Keratinocyte (primary cell): ENCODE results near the gene LARP4. TPM values are rescaled to one million over a fixed set of nuclear protein-coding genes. Genes with fewer than 3 reads are reported as not detected.

ENCODE experiments used
- DNase-seq: peaks from one replicate; pipeline ENCODE4 v3.0.0-alpha.2; 2011; ENCODE audit warnings: low read depth, missing footprints, low spot score
- FAIRE-seq: peaks from 2 replicates; lab custom pipeline; 2011; peaks lifted over from hg19 to GRCh38; lab: Jason Lieb, UNC
- H2AFZ ChIP-seq: 2 replicates; pipeline ENCODE4 v1.6.0; 2012; ENCODE audit warnings: low read length, control low read depth, inconsistent platforms; ENCODE audit not compliant: control insufficient read depth
- H3K27ac ChIP-seq: 2 replicates; pipeline ENCODE4 v1.5.1; 2011; ENCODE audit warnings: low read length; ENCODE audit not compliant: control insufficient read depth, insufficient read depth
- H3K27me3 ChIP-seq: 3 replicates; pipeline ENCODE4 v1.6.0; 2011; ENCODE audit warnings: low read length; ENCODE audit not compliant: control insufficient read depth, insufficient read depth; ENCODE audit errors: extremely low read depth
- H3K36me3 ChIP-seq, 2 experiments: 2 replicates in 1 of 2; 3 replicates in 1 of 2; pipeline ENCODE4 v1.5.1; 2011; ENCODE audit warnings: low read length in 2 of 2, mild to moderate bottlenecking in 1 of 2; ENCODE audit not compliant: control insufficient read depth in 2 of 2, insufficient read depth in 2 of 2; ENCODE audit errors: extremely low read depth in 1 of 2
- H3K4me1 ChIP-seq: 3 replicates; pipeline ENCODE4 v1.5.1; 2011; ENCODE audit warnings: low read length; ENCODE audit not compliant: control insufficient read depth, insufficient read depth; ENCODE audit errors: extremely low read depth
- H3K4me2 ChIP-seq: 3 replicates; pipeline ENCODE4 v1.6.0; 2011; ENCODE audit warnings: low read depth, low read length; ENCODE audit not compliant: control insufficient read depth, insufficient read depth; ENCODE audit errors: extremely low read depth
- H3K4me3 ChIP-seq, 3 experiments: fragments of 200-600 bp in 1 of 3; sonication (generic) in 1 of 3; 2 replicates in 2 of 3; 3 replicates in 1 of 3; pipeline ENCODE4 v1.5.1; 2011 to 2016; ENCODE audit warnings: low read length in 3 of 3, mild to moderate bottlenecking in 3 of 3, control low read depth in 2 of 3, inconsistent platforms in 1 of 3, low read depth in 1 of 3, mixed read lengths in 1 of 3, mixed run types in 1 of 3, moderate library complexity in 1 of 3; ENCODE audit not compliant: control insufficient read depth in 2 of 3, insufficient read depth in 2 of 3; ENCODE audit errors: extremely low read depth in 1 of 3
- H3K79me2 ChIP-seq: 2 replicates; pipeline ENCODE4 v1.6.0; 2012; ENCODE audit warnings: low read length; ENCODE audit not compliant: control insufficient read depth, insufficient read depth
- H3K9ac ChIP-seq: 3 replicates; pipeline ENCODE4 v1.6.0; 2011; ENCODE audit warnings: low read length; ENCODE audit not compliant: control insufficient read depth, insufficient read depth; ENCODE audit errors: extremely low read depth
- H3K9me1 ChIP-seq: 3 replicates; pipeline ENCODE4 v1.6.0; 2011; ENCODE audit warnings: low read length; ENCODE audit not compliant: control insufficient read depth, insufficient read depth; ENCODE audit errors: extremely low read depth
- H3K9me3 ChIP-seq: 2 replicates; pipeline ENCODE4 v1.5.1; 2012; ENCODE audit warnings: low read depth, low read length; ENCODE audit not compliant: control insufficient read depth
- H4K20me1 ChIP-seq: 3 replicates; pipeline ENCODE4 v1.6.0; 2011; ENCODE audit warnings: low read length; ENCODE audit not compliant: control insufficient read depth, insufficient read depth; ENCODE audit errors: extremely low read depth
- EZH2 ChIP-seq: IDR thresholded peaks from one replicate; pipeline ENCODE4 v1.6.1; 2012; ENCODE audit warnings: inconsistent platforms, mild to moderate bottlenecking, low read length, moderate library complexity
- dilution Hi-C: fragments of 300-500 bp; cut with MboI; formaldehyde crosslinking; loops from one replicate; pipeline ENCODE4 v1.7.0; 2020; ENCODE audit warnings: low sequenced_read_pairs; ENCODE audit not compliant: extremely low pct_ligation_motif_present
- polyA plus RNA-seq, 5 experiments: library from polyadenylated mRNA; depleted of rRNA in 3 of 5; stranded (reverse) in 3 of 5; stranded (forward) in 1 of 5; unstranded in 1 of 5; fragments of >200 nt; gene quantifications; 1 replicate in 1 of 5; 2 replicates in 3 of 5; 3 replicates in 1 of 5; pipeline versions ENCODE4 v1.2.1 to v1.2.3, GENCODE V29; 2011 to 2012; ENCODE audit warnings: missing spikeins in 2 of 5, low read depth in 1 of 5, low replicate concordance in 1 of 5
- TF ChIP-seq, protein P1 (sequence below), 3 experiments: IDR thresholded peaks in 1 of 3; conservative IDR thresholded peaks in 1 of 3; optimal IDR thresholded peaks in 1 of 3; 2 replicates in 2 of 3; 3 replicates in 1 of 3; pipeline versions ENCODE3 to v1.5.1; 2011; ENCODE audit warnings: low read length in 3 of 3, mild to moderate bottlenecking in 3 of 3, moderate library complexity in 2 of 3, control low read depth in 1 of 3, inconsistent platforms in 1 of 3; ENCODE audit not compliant: insufficient read depth in 2 of 3; ENCODE audit errors: extremely low read depth in 1 of 3

The LARP4 gene
- polyA plus RNA-seq, 1 donor (not counting 4 experiments of a cell fraction or from before 2014, with no cell fraction given): 33.2 TPM

DNA sequence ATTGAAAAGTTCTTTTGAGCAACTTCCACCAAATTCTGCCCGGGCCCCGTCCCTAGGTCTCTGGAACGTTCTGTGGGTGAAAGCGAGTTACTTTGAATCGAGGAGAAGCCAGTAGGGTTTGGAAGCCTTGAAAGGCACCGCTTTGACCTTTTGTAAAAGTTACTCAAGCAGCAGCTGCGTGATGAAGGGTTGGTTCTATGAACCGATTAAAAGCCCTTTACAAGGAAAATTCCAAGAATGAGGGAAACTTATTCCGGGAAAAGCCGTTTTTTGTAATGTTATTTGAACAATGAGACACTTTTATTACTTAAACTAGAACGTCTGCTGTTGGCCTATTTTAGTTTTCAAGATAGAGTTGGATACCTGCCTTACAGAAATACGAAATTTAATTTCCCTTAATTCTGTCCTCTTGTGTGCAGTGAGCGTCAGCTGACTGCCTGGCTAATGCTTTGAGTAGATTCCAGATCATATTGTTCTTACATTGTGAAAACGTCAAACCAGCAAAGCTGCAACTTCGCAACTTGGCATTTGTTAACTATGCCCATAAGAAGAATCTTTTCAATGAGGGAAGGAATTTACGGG, 906 bp downstream of the LARP4 start:
- no peaks in the 10 kb centered on the region for H3K9me3 ChIP-seq
- peaks cover 59% of the 10 kb centered on the region for H3K79me2 ChIP-seq
- no peaks in the 10 kb centered on the region for H3K36me3 ChIP-seq
- peaks cover 5% of the 10 kb centered on the region for H3K4me1 ChIP-seq
- peak overlapping the region; percentile 93 to 95 (median 93) for H3K4me3 ChIP-seq
- peaks cover 3% of the 10 kb centered on the region for H4K20me1 ChIP-seq
- DNase-seq: no peak
- peak overlapping the region; percentile 90 for H3K4me2 ChIP-seq
- no peaks in the 10 kb centered on the region for H3K27me3 ChIP-seq
- peak overlapping the region; percentile 81 for H3K9ac ChIP-seq
- H2AFZ ChIP-seq: no peak overlapping the region
- dilution Hi-C loops: no loop called here
- H3K9me1 ChIP-seq: no peaks in the 10 kb centered on the region
- peak overlapping the region; percentile 90 for H3K27ac ChIP-seq
- TF ChIP-seq, protein P1, sequence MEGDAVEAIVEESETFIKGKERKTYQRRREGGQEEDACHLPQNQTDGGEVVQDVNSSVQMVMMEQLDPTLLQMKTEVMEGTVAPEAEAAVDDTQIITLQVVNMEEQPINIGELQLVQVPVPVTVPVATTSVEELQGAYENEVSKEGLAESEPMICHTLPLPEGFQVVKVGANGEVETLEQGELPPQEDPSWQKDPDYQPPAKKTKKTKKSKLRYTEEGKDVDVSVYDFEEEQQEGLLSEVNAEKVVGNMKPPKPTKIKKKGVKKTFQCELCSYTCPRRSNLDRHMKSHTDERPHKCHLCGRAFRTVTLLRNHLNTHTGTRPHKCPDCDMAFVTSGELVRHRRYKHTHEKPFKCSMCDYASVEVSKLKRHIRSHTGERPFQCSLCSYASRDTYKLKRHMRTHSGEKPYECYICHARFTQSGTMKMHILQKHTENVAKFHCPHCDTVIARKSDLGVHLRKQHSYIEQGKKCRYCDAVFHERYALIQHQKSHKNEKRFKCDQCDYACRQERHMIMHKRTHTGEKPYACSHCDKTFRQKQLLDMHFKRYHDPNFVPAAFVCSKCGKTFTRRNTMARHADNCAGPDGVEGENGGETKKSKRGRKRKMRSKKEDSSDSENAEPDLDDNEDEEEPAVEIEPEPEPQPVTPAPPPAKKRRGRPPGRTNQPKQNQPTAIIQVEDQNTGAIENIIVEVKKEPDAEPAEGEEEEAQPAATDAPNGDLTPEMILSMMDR (optimal IDR thresholded peaks at IDR 0.05 in 1 of 3, IDR thresholded peaks at IDR 0.05 in 1 of 3, conservative IDR thresholded peaks at IDR 0.05 in 1 of 3; ENCODE audit: extremely low read depth in 1 of 3, insufficient read depth in 2 of 3, low read length in 3 of 3): no peak
- no peak for TF ChIP-seq EZH2
- FAIRE-seq: no peak

DNA sequence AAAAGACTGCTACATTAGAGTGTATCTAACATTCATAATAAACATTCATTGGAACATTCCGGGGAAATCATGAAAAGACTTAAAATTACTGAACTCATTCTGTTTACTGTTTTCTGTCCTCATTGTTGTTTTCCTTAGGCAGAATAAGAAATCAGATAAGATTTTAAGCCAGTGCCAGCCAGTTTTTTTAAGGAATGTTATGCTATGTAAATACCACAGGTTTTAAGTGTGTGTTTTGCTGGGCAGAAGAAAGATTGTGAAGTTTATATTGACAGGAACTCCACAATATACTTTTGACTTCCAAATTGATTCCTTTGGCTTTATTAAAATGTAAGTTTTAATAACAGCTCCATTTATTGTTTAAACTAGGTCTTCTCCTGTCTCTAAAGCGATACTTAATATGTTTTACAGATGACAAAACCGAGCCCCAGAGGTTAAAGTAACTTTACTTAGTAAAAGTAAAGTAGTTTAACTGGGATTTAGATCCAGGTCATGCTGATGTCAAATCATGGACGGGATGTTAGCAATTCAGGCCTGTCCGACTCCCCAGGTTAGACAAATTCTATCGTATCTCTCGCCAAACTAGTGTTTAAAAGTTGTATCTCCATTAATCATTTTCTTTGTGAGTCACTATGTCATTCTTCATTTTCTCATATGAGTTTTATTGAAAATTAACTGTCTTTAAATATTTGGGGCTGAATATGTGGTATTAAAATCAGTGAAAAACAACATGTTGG, 1.7 kb downstream of the LARP4 start:
- Histone ChIP-seq H3K27me3 (no peaks in the 10 kb centered on the region), H4K20me1 (peaks cover 3% of the 10 kb centered on the region), H3K9me1 (no peaks in the 10 kb centered on the region), H3K4me2 (peak overlapping the region; percentile 90), H3K27ac (peak overlapping the region; percentile 90), H3K36me3 (no peaks in the 10 kb centered on the region), H3K9me3 (no peaks in the 10 kb centered on the region), H3K9ac (peak overlapping the region; percentile 81), H3K4me1 (peaks cover 3% of the 10 kb centered on the region), H3K4me3 (peak overlapping the region; percentile 93 to 95 (median 93)), H2AFZ (no peak overlapping the region), H3K79me2 (peaks cover 67% of the 10 kb centered on the region)
- DNase-seq (no peak), FAIRE-seq (no peak)
- dilution Hi-C loops: no loop called here
- TF ChIP-seq, protein P1 (optimal IDR thresholded peaks at IDR 0.05 in 1 of 3, IDR thresholded peaks at IDR 0.05 in 1 of 3, conservative IDR thresholded peaks at IDR 0.05 in 1 of 3; ENCODE audit: extremely low read depth in 1 of 3, insufficient read depth in 2 of 3, low read length in 3 of 3): no peak
- TF ChIP-seq EZH2: no peak
